Thoracic aorta (tissue), 2 donors: ENCODE measurements around the gene C16orf92. TPM values are rescaled to one million over a fixed set of nuclear protein-coding genes. Genes with fewer than 3 reads are reported as not detected.

Experiments used
- ATAC-seq: fragments of 150-250 bp; one replicate; pipeline ENCODE4 v1.8.0; 2017; ENCODE audit warnings: low read depth; ENCODE audit not compliant: insufficient number of reproducible peaks, low FRiP score
- DNase-seq: peaks from one replicate; pipeline ENCODE4 v3.0.0-alpha.2; 2020; ENCODE audit warnings: low spot score
- H3K27ac ChIP-seq, 2 donors: fragments of 200-600 bp; sonication (generic); 1 replicate in 1 of 2; 2 replicates in 1 of 2; pipeline ENCODE4 v1.5.1; 2016; ENCODE audit warnings: mild to moderate bottlenecking in 2 of 2, moderate library complexity in 2 of 2
- H3K27me3 ChIP-seq: fragments of 200-600 bp; sonication (generic); replicated peaks from 2 replicates; pipeline ENCODE4 v1.6.0; 2016; ENCODE audit warnings: mild to moderate bottlenecking; ENCODE audit not compliant: insufficient read depth
- H3K36me3 ChIP-seq: fragments of 200-600 bp; sonication (generic); one replicate; pipeline ENCODE4 v1.5.1; 2016
- H3K4me1 ChIP-seq, 2 donors: fragments of 200-600 bp; sonication (generic); 1 replicate in 1 of 2; 2 replicates in 1 of 2; pipeline versions ENCODE4 v1.5.1 to v1.6.0; 2016; ENCODE audit warnings: low read depth in 2 of 2, mild to moderate bottlenecking in 1 of 2; ENCODE audit not compliant: control insufficient read depth in 1 of 2
- H3K4me3 ChIP-seq: fragments of 200-600 bp; sonication (generic); 2 replicates; pipeline ENCODE4 v1.5.1; 2016; ENCODE audit warnings: mild to moderate bottlenecking
- H3K9me3 ChIP-seq: fragments of 200-600 bp; sonication (generic); 2 replicates; pipeline ENCODE4 v1.5.1; 2016
- CTCF ChIP-seq: fragments of 200-600 bp; sonication (generic); IDR thresholded peaks from one replicate; pipeline ENCODE4 v1.5.1; 2019; ENCODE audit warnings: antibody characterized with exemption
- total RNA-seq, 2 donors: library from RNA; depleted of rRNA; stranded (reverse); fragments of >200 nt; gene quantifications; one replicate each; pipeline versions ENCODE4 v1.1.0 to v1.2.3, GENCODE V29; 2016

C16orf92 gene
- total RNA-seq, 2 donors from 2014 or later = not detected

- ATAC-seq (no peak), DNase-seq (no peak)
- Histone ChIP-seq H3K36me3 (peaks cover 22% of the 10 kb centered on the region), H3K4me3 (peak overlapping the region; percentile 86), H3K9me3 (no peaks in the 10 kb centered on the region), H3K27ac (peak overlapping the region in 1 of 2 donors; percentile 89), H3K27me3 (no peaks in the 10 kb centered on the region), H3K4me1 (peaks cover 12 to 20% of the 10 kb centered on the region in 2 donors)
- no peak for TF ChIP-seq CTCF
Measured at GRCh38 chr16:29993903-29994599, 28.9 kb upstream of the C16orf92 start.

GRCh38 chr16:29994600-29995323, 28.2 kb upstream of the C16orf92 start:
- no peaks in the 10 kb centered on the region for H3K9me3 ChIP-seq
- peak overlapping the region; percentile 86 for H3K4me3 ChIP-seq
- ATAC-seq (no peak), DNase-seq (no peak)
- H3K27me3 ChIP-seq = no peaks in the 10 kb centered on the region
- H3K36me3 ChIP-seq = peaks cover 16% of the 10 kb centered on the region
- peaks cover 12 to 20% of the 10 kb centered on the region in 2 donors for H3K4me1 ChIP-seq
- peak overlapping the region; percentile 89 to 96 for H3K27ac ChIP-seq
- no peak for TF ChIP-seq CTCF

GRCh38 chr16:29995324-29995910, 27.6 kb upstream of the C16orf92 start, which contains the start of gene HIRIP3:
Gene HIRIP3, minus strand, starts transcription at chr16:29995617. Its CDS starts 12 bp downstream, at chr16:29995605.
- peaks cover 16% of the 10 kb centered on the region for H3K36me3 ChIP-seq
- ATAC-seq = peak; percentile 57
- peaks cover 12 to 20% of the 10 kb centered on the region in 2 donors for H3K4me1 ChIP-seq

DNA sequence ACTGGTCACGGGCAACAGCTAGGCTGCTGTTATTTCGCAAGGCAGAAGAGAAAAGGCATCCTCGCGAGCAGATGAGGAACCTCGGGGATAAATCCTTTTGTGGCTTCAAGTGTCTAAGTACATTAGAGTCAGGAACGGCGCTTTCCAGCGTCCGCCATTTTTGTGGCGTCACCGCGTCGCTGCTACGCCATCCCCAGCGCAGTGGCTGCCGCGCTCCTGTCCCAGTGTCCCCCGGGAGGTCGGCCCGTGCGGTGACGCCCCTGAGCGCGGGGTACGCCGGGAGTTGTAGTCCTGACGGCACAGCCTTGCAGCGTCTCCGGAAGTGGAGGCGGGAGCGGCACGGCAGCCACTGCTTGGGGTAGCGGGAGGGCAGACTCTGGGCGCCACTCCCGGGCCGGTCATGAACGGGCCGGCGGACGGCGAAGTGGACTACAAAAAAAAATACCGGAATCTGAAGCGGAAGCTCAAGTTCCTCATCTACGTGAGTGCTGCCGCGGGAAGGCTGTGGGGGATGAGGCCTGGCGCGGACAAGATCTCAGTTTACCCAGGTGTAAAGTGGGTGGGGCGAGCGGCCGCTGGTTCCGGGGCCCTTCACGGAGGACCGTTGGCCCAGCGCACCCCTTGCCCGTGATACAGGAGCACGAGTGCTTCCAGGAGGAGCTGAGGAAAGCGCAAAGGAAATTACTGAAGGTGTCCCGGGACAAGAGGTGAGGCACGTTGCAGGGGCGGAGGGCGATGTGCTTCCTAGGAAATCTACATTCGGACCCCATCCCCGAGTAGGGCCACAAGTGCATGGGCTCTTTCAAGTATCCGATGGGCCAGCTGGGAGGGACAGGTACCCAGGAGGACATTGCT, 26.9 kb upstream of the C16orf92 start, which contains the start of gene INO80E:
TSS of gene INO80E (plus strand) at position 331 of the 855 bp plus-strand sequence. CDS start at position 401, 70 bp downstream.
- TF ChIP-seq CTCF = no peak
- H3K27me3 ChIP-seq = no peaks in the 10 kb centered on the region
- H3K27ac ChIP-seq = peak within 1 kb of the TSS; percentile 89 to 96
- peak; percentile 92 for DNase-seq
- peaks cover 14% of the 10 kb centered on the region for H3K36me3 ChIP-seq
- no peaks in the 10 kb centered on the region for H3K9me3 ChIP-seq
- peak; percentile 82 for ATAC-seq
- H3K4me1 ChIP-seq = peaks cover 12 to 20% of the 10 kb centered on the region in 2 donors
- peak within 1 kb of the TSS; percentile 86 for H3K4me3 ChIP-seq

More at GRCh38 chr16:29995324-29995910, 27.6 kb upstream of the C16orf92 start, which contains the start of gene HIRIP3:
- TF ChIP-seq CTCF = no peak
- H3K27ac ChIP-seq = peak within 1 kb of the TSS; percentile 89 to 96
- H3K4me3 ChIP-seq = peak within 1 kb of the TSS; percentile 86
- no peaks in the 10 kb centered on the region for H3K27me3 ChIP-seq
- no peaks in the 10 kb centered on the region for H3K9me3 ChIP-seq
- DNase-seq = peak; percentile 47
